Calu3 (cell line): ENCODE results near the gene TBC1D13. TPM values are rescaled to one million over a fixed set of nuclear protein-coding genes. Genes with fewer than 3 reads are reported as not detected.

Experiments
- total RNA-seq: library from RNA; stranded (reverse); gene quantifications from 2 replicates; pipeline ENCODE4 v1.2.3, GENCODE V29; 2022

The TBC1D13 gene
- total RNA-seq, 1 experiment from 2014 or later, result 16.6 TPM

Other genes starting within 250 kb of the TBC1D13 start
- gene SPTAN1, start 234.7 kb upstream of the TBC1D13 start, total RNA-seq, result 332 and 344 TPM in 2 replicates
- 52.4 and 53.2 TPM in 2 replicates for gene DYNC2I2, start 130.4 kb upstream of the TBC1D13 start, total RNA-seq
- 321 and 367 TPM in 2 replicates for gene SET, start 98.0 kb upstream of the TBC1D13 start, total RNA-seq
- 6.8 and 7.7 TPM in 2 replicates for gene PKN3, start 84.8 kb upstream of the TBC1D13 start, total RNA-seq
- gene ZDHHC12, start 63.1 kb upstream of the TBC1D13 start, total RNA-seq, result 35.4 and 36.5 TPM in 2 replicates
- 15.2 and 20.2 TPM in 2 replicates for gene ZER1, start 15.3 kb upstream of the TBC1D13 start, total RNA-seq
- gene ENDOG, start 31.2 kb downstream of the TBC1D13 start, total RNA-seq, result 15.2 and 17.5 TPM in 2 replicates
- 35.8 and 46.8 TPM in 2 replicates for gene SPOUT1, start 42.5 kb downstream of the TBC1D13 start, total RNA-seq
- 3.7 and 4.1 TPM in 2 replicates for gene KYAT1, start 94.7 kb downstream of the TBC1D13 start, total RNA-seq
- gene LRRC8A, start 94.9 kb downstream of the TBC1D13 start, total RNA-seq, result 28.7 and 29.9 TPM in 2 replicates
- 0.66 TPM in 1 of 2 replicates, not detected in the other for gene PHYHD1, start 133.7 kb downstream of the TBC1D13 start, total RNA-seq
- 14.6 and 14.7 TPM in 2 replicates for gene DOLK, start 160.3 kb downstream of the TBC1D13 start, total RNA-seq
- 34.3 and 49.6 TPM in 2 replicates for gene NUP188, start 160.4 kb downstream of the TBC1D13 start, total RNA-seq
- 66.5 and 83.8 TPM in 2 replicates for gene SH3GLB2, start 241.1 kb downstream of the TBC1D13 start, total RNA-seq
- 17.8 and 21.2 TPM in 2 replicates for gene MIGA2, start 249.4 kb downstream of the TBC1D13 start, total RNA-seq